HCT116 (cell line): ENCODE data around the gene SDK1. TPM values are rescaled to one million over a fixed set of nuclear protein-coding genes. Genes with fewer than 3 reads are reported as not detected.

Experiments used
- ATAC-seq: fragments of 200-7000 bp; cut with Tn5 transposase; 2 replicates; pipeline ENCODE4 v1.9.1; 2020; ENCODE audit warnings: mild to moderate bottlenecking, moderate library complexity
- BruUV-seq: library from RNA; stranded (reverse); fragments of 400-500 nt; replicated peaks from 2 replicates; lab custom pipeline; 2021; lab: Mats Ljungman, UMichigan
- CTCF ChIA-PET: fragments of 300-600 bp; sonication (Branson Sonifier 250); formaldehyde crosslinking; loops from one replicate; lab custom pipeline; 2021; ENCODE audit warnings: antibody characterized with exemption; lab: Charles Lee
- POLR2A ChIA-PET: fragments of 300-600, 350-600 bp; sonication (Branson Sonifier 250); formaldehyde crosslinking; loops from one replicate; lab custom pipeline; 2021; ENCODE audit warnings: antibody characterized with exemption; lab: Charles Lee
- RAD21 ChIA-PET, 2 experiments: fragments of 300-600 bp; sonication (Branson Sonifier 250); formaldehyde crosslinking; loops; one replicate each; lab custom pipeline; 2023; ENCODE audit warnings: low total read pairs in 2 of 2; ENCODE audit not compliant: uncharacterized antibody in 2 of 2, unreplicated experiment in 2 of 2, low non-redundant PET in 1 of 2; lab: Charles Lee
- DNase-seq: peaks from one replicate; pipeline ENCODE4 v3.0.0-alpha.2; 2010; ENCODE audit warnings: low read depth, low spot score
- H2AFZ ChIP-seq: fragments of 200-600 bp; shearing (Covaris generic), sonication (generic); 2 replicates; pipeline ENCODE4 v1.6.1; 2017; ENCODE audit warnings: low read depth, mixed run types, mixed read lengths, antibody characterized with exemption, low read length; ENCODE audit not compliant: poor library complexity, severe bottlenecking
- H3K27ac ChIP-seq: 2 replicates; pipeline ENCODE4 v1.5.1; 2012; ENCODE audit warnings: low read depth, low read length
- H3K27me3 ChIP-seq: fragments of 200-600 bp; sonication (generic); 2 replicates; pipeline ENCODE4 v1.6.1; 2016; ENCODE audit warnings: mixed run types, low read length, mixed read lengths; ENCODE audit not compliant: insufficient read depth
- H3K36me3 ChIP-seq, 2 experiments: fragments of 200-500 bp in 1 of 2; fragments of 200-600 bp in 1 of 2; sonication (Bioruptor generic) in 1 of 2; sonication (generic) in 1 of 2; 2 replicates each; pipeline versions ENCODE4 v1.5.1 to v1.6.1; 2014 to 2016; ENCODE audit warnings: low read length in 2 of 2, inconsistent platforms in 1 of 2, mixed read lengths in 1 of 2, mixed run types in 1 of 2; ENCODE audit not compliant: insufficient read depth in 2 of 2, control insufficient read depth in 1 of 2
- H3K4me1 ChIP-seq, 2 experiments: fragments of 200-600 bp in 1 of 2; sonication (generic) in 1 of 2; 2 replicates each; pipeline versions ENCODE4 v1.5.1 to v1.6.1; 2012 to 2017; ENCODE audit warnings: low read length in 2 of 2, inconsistent platforms in 1 of 2, mild to moderate bottlenecking in 1 of 2, mixed read lengths in 1 of 2, mixed run types in 1 of 2, moderate library complexity in 1 of 2; ENCODE audit not compliant: insufficient read depth in 2 of 2, control insufficient read depth in 1 of 2
- H3K4me2 ChIP-seq: fragments of 200-600 bp; sonication (generic); 2 replicates; pipeline ENCODE4 v1.6.1; 2017; ENCODE audit warnings: mixed run types, low read length, mixed read lengths
- H3K4me3 ChIP-seq, 2 experiments: fragments of 200-600 bp in 1 of 2; sonication (generic) in 1 of 2; replicated peaks in 1 of 2; 2 replicates each; pipeline ENCODE4 v1.5.1; 2011 to 2016; ENCODE audit warnings: low read length in 2 of 2, control low read depth in 1 of 2, low read depth in 1 of 2, mild to moderate bottlenecking in 1 of 2, mixed read lengths in 1 of 2, mixed run types in 1 of 2
- H3K79me2 ChIP-seq: fragments of 200-600 bp; sonication (generic); 2 replicates; pipeline ENCODE4 v1.6.1; 2017; ENCODE audit warnings: mild to moderate bottlenecking, mixed run types, low read length, moderate library complexity, mixed read lengths; ENCODE audit not compliant: insufficient read depth
- H3K9ac ChIP-seq: fragments of 200-600 bp; sonication (generic); 2 replicates; pipeline ENCODE4 v1.6.1; 2016; ENCODE audit warnings: low read length, mixed read lengths
- H3K9me2 ChIP-seq: fragments of 200-600 bp; sonication (generic), shearing (Covaris generic); 2 replicates; pipeline ENCODE4 v1.6.1; 2017; ENCODE audit warnings: mixed run types, mild to moderate bottlenecking, moderate library complexity; ENCODE audit not compliant: insufficient read depth
- H3K9me3 ChIP-seq, 2 experiments: fragments of 200-500 bp in 1 of 2; fragments of 200-600 bp in 1 of 2; sonication (Bioruptor generic) in 1 of 2; sonication (generic) in 1 of 2; 2 replicates each; pipeline ENCODE4 v1.6.1; 2014 to 2017; ENCODE audit warnings: low read length in 2 of 2, mixed read lengths in 2 of 2, inconsistent platforms in 1 of 2, low read depth in 1 of 2, mild to moderate bottlenecking in 1 of 2, mixed run types in 1 of 2, moderate library complexity in 1 of 2; ENCODE audit not compliant: control insufficient read depth in 1 of 2, insufficient read depth in 1 of 2
- H4K20me1 ChIP-seq: fragments of 200-600 bp; sonication (generic), shearing (Covaris generic); 2 replicates; pipeline ENCODE4 v1.6.1; 2017; ENCODE audit warnings: mixed run types, mild to moderate bottlenecking, moderate library complexity; ENCODE audit not compliant: insufficient read depth
- ATF3 ChIP-seq: IDR thresholded peaks from 2 replicates; pipeline ENCODE4 v1.6.1; 2012
- CBX3 ChIP-seq: IDR thresholded peaks from 2 replicates; pipeline ENCODE4 v1.6.1; 2012; ENCODE audit warnings: low read depth
- CTCF ChIP-seq, 3 experiments: fragments of 200-600 bp in 1 of 3; sonication (generic) in 1 of 3; IDR thresholded peaks in 2 of 3; conservative IDR thresholded peaks in 1 of 3; 2 replicates each; pipeline ENCODE4 v1.5.1; 2012 to 2017; ENCODE audit warnings: low read depth in 2 of 3, low read length in 2 of 3, antibody characterized with exemption in 1 of 3, borderline replicate concordance in 1 of 3, control low read depth in 1 of 3, mild to moderate bottlenecking in 1 of 3, mixed read lengths in 1 of 3, mixed run types in 1 of 3, moderate library complexity in 1 of 3; ENCODE audit not compliant: insufficient read depth in 1 of 3
- EZH2 ChIP-seq: fragments of 200-600 bp; sonication (generic); IDR thresholded peaks from 2 replicates; pipeline ENCODE4 v1.6.1; 2017; ENCODE audit warnings: antibody characterized with exemption, mixed run types
- EZH2phosphoT487 ChIP-seq: fragments of 200-600 bp; IDR thresholded peaks from 2 replicates; pipeline ENCODE4 v1.6.1; 2018; ENCODE audit warnings: antibody characterized with exemption, borderline replicate concordance
- JUND ChIP-seq: IDR thresholded peaks from 2 replicates; pipeline ENCODE4 v1.6.1; 2012
- POLR2A ChIP-seq: IDR thresholded peaks from 2 replicates; pipeline ENCODE4 v1.7.0; 2011; ENCODE audit warnings: borderline replicate concordance; ENCODE audit not compliant: insufficient read depth, insufficient read length; ENCODE audit errors: extremely low read depth
- POLR2AphosphoS5 ChIP-seq: IDR thresholded peaks from 2 replicates; pipeline ENCODE4 v1.6.1; 2011; ENCODE audit warnings: mild to moderate bottlenecking, low read depth, low read length, moderate library complexity
- REST ChIP-seq: IDR thresholded peaks from 2 replicates; pipeline ENCODE4 v1.6.1; 2012; ENCODE audit warnings: low read depth
- SIN3A ChIP-seq: IDR thresholded peaks from 2 replicates; pipeline ENCODE4 v1.6.1; 2012; ENCODE audit warnings: low read depth
- SP1 ChIP-seq: IDR thresholded peaks from 2 replicates; pipeline ENCODE4 v1.6.1; 2012; ENCODE audit warnings: low read depth
- SRF ChIP-seq: IDR thresholded peaks from 2 replicates; pipeline ENCODE4 v1.6.1; 2012; ENCODE audit warnings: low read depth
- TCF7L2 ChIP-seq: IDR thresholded peaks from 2 replicates; pipeline ENCODE4 v1.7.0; 2011; ENCODE audit warnings: borderline replicate concordance, inconsistent platforms; ENCODE audit not compliant: insufficient read depth, insufficient read length; ENCODE audit errors: extremely low read depth
- YY1 ChIP-seq: IDR thresholded peaks from 2 replicates; pipeline ENCODE4 v1.6.1; 2011; ENCODE audit warnings: low read length, low read depth, moderate library complexity, mild to moderate bottlenecking; ENCODE audit not compliant: insufficient replicate concordance; ENCODE audit errors: extremely low read depth
- ZBTB33 ChIP-seq: IDR thresholded peaks from 2 replicates; pipeline ENCODE4 v1.6.1; 2011; ENCODE audit warnings: mild to moderate bottlenecking, low read length, moderate library complexity; ENCODE audit not compliant: insufficient replicate concordance; ENCODE audit errors: extremely low read depth
- ZFX ChIP-seq: fragments of 450-650 bp; IDR thresholded peaks from 2 replicates; pipeline ENCODE4 v1.6.1; 2017
- ZNF274 ChIP-seq: fragments of 200-500 bp; sonication (Bioruptor generic); IDR thresholded peaks from 2 replicates; pipeline ENCODE4 v1.6.1; 2014; ENCODE audit warnings: mild to moderate bottlenecking, low read depth, low read length, inconsistent platforms
- intact Hi-C: fragments of 100-400 bp; cut with micrococcal nuclease; formaldehyde crosslinking; loops from 2 replicates; pipeline ENCODE4 v1.10.0; 2022
- total RNA-seq: library from RNA; stranded (reverse); gene quantifications from one replicate; pipeline ENCODE4 v1.2.1, GENCODE V29; 2021; ENCODE audit not compliant: unreplicated experiment

Gene SDK1
- total RNA-seq, 1 experiment from 2014 or later = 0.05 TPM

- intact Hi-C loops = no loop called here
- ChIA-PET POLR2A (no interaction called here), CTCF (no interaction called here), RAD21 (no interaction called here)
- Histone ChIP-seq H3K9ac (no peak overlapping the region), H2AFZ (no peak overlapping the region), H3K79me2 (no peaks in the 10 kb centered on the region), H4K20me1 (no peaks in the 10 kb centered on the region), H3K9me3 (no peaks in the 10 kb centered on the region), H3K27ac (no peak overlapping the region), H3K9me2 (no peaks in the 10 kb centered on the region), H3K4me1 (no peaks in the 10 kb centered on the region), H3K36me3 (no peaks in the 10 kb centered on the region), H3K4me2 (no peak overlapping the region), H3K4me3 (no peak overlapping the region), H3K27me3 (peaks cover 19% of the 10 kb centered on the region)
- no TSS peak for BruUV-seq
- ATAC-seq = no peak
- no peak for DNase-seq
- TF ChIP-seq REST (no peak), CTCF (IDR thresholded peaks at IDR 0.05 in 2 of 3, conservative IDR thresholded peaks at IDR 0.05 in 1 of 3; ENCODE audit: borderline replicate concordance in 1 of 3, insufficient read depth in 1 of 3, low read depth in 2 of 3, low read length in 2 of 3) (no peak), JUND (no peak), EZH2 (no peak), YY1 (no peak), SIN3A (no peak), POLR2A (no peak), POLR2AphosphoS5 (no peak), ATF3 (no peak), EZH2phosphoT487 (no peak), ZNF274 (no peak), ZFX (no peak), SRF (no peak), TCF7L2 (no peak), ZBTB33 (no peak), SP1 (no peak), CBX3 (no peak)
These were observed 194.9 kb downstream of the SDK1 start for GRCh38 chr7:3495954-3496353.
